CD4-positive, alpha-beta memory T cell (primary cell): ENCODE measurements around the gene NOX3. TPM values are rescaled to one million over a fixed set of nuclear protein-coding genes. Genes with fewer than 3 reads are reported as not detected.

Experiments
- CTCF ChIA-PET: fragments of 350-600 bp; sonication (Branson Sonifier 250); formaldehyde crosslinking; loops from one replicate; lab custom pipeline; 2021; ENCODE audit warnings: inconsistent platforms; ENCODE audit not compliant: partially characterized antibody; lab: Charles Lee
- POLR2A ChIA-PET: fragments of 350-600 bp; sonication (Branson Sonifier 250); formaldehyde crosslinking; loops from one replicate; lab custom pipeline; 2021; ENCODE audit not compliant: partially characterized antibody; lab: Charles Lee
- DNase-seq, 5 donors: peaks; one replicate each; pipeline versions ENCODE4 v3.0.0 to v3.0.0-alpha.2; 2020 to 2022; ENCODE audit warnings: mixed read lengths in 1 of 5
- H3K27ac ChIP-seq: one replicate; pipeline ENCODE4 v1.7.0; 2013; ENCODE audit warnings: low read depth, low read length
- H3K27me3 ChIP-seq: 2 replicates; pipeline ENCODE4 v1.7.0; 2013; ENCODE audit warnings: mild to moderate bottlenecking, low read length, moderate library complexity; ENCODE audit not compliant: insufficient read depth
- H3K36me3 ChIP-seq: 2 replicates; pipeline ENCODE4 v1.7.0; 2013; ENCODE audit warnings: mild to moderate bottlenecking, low read length, moderate library complexity; ENCODE audit not compliant: insufficient read depth
- H3K4me1 ChIP-seq: 2 replicates; pipeline ENCODE4 v1.7.0; 2013; ENCODE audit warnings: mild to moderate bottlenecking, low read length, moderate library complexity; ENCODE audit not compliant: insufficient read depth
- H3K4me3 ChIP-seq, 2 donors: one replicate each; pipeline ENCODE4 v1.7.0; 2013; ENCODE audit warnings: low read length in 2 of 2, mild to moderate bottlenecking in 1 of 2
- H3K9me3 ChIP-seq, 2 donors: one replicate each; pipeline ENCODE4 v1.7.0; 2013; ENCODE audit warnings: low read length in 2 of 2, control low read depth in 1 of 2; ENCODE audit not compliant: control insufficient read depth in 1 of 2
- H3K27ac Mint-ChIP-seq, 7 donors: one replicate each; pipeline ENCODE4 v1.8.0; 2020 to 2021; ENCODE audit warnings: mixed read lengths in 7 of 7, mild to moderate bottlenecking in 6 of 7, inconsistent platforms in 3 of 7, moderate library complexity in 3 of 7
- H3K27me3 Mint-ChIP-seq, 2 donors: one replicate each; pipeline ENCODE4 v1.8.0; 2020 to 2021; ENCODE audit warnings: mixed read lengths in 2 of 2
- H3K36me3 Mint-ChIP-seq, 2 donors: one replicate each; pipeline ENCODE4 v1.8.0; 2020 to 2021; ENCODE audit warnings: mixed read lengths in 2 of 2, inconsistent platforms in 1 of 2, mild to moderate bottlenecking in 1 of 2
- H3K4me1 Mint-ChIP-seq, 4 donors: one replicate each; pipeline ENCODE4 v1.8.0; 2020 to 2021; ENCODE audit warnings: mixed read lengths in 4 of 4, mild to moderate bottlenecking in 1 of 4
- H3K4me3 Mint-ChIP-seq, 8 donors: one replicate each; pipeline ENCODE4 v1.8.0; 2020 to 2021; ENCODE audit warnings: mixed read lengths in 8 of 8, mild to moderate bottlenecking in 7 of 8, moderate library complexity in 6 of 8, inconsistent platforms in 3 of 8
- H3K9me3 Mint-ChIP-seq, 8 donors: one replicate each; pipeline ENCODE4 v1.8.0; 2020 to 2021; ENCODE audit warnings: mixed read lengths in 8 of 8, mild to moderate bottlenecking in 5 of 8, inconsistent platforms in 3 of 8, moderate library complexity in 1 of 8
- intact Hi-C: fragments of 100-400 bp; cut with micrococcal nuclease; formaldehyde crosslinking; loops from one replicate; pipeline ENCODE4 v1.15.1; 2023
- polyA plus RNA-seq, 2 donors: library from polyadenylated mRNA; unstranded; fragments of 300-500 nt; fragmentation: Illumina TruSeq; gene quantifications; one replicate each; pipeline ENCODE4 v1.2.3, GENCODE V29; 2021
- total RNA-seq, 2 experiments: library from RNA; stranded (reverse); gene quantifications; one replicate each; pipeline ENCODE4 v1.2.3, GENCODE V29; 2021

Gene NOX3
- total and polyA plus RNA-seq, 4 experiments from 2014 or later: not detected

GRCh38 chr6:155352130-155352420 lies 103.6 kb downstream of the NOX3 start:
- DNase-seq: no peak
- peaks cover 0 to 51% (median 40%) of the 10 kb centered on the region in 8 donors for H3K9me3 Mint-ChIP-seq
- H3K27ac ChIP-seq: no peak overlapping the region

GRCh38 chr6:155351273-155352129 lies 104.1 kb downstream of the NOX3 start:
- no peaks in the 10 kb centered on the region for H3K36me3 ChIP-seq
- peaks cover 0 to 10% of the 10 kb centered on the region in 2 donors for H3K9me3 ChIP-seq
- Mint-ChIP-seq H3K27me3 (peaks cover 9 to 14% of the 10 kb centered on the region in 2 donors), H3K36me3 (peaks cover 5 to 10% of the 10 kb centered on the region in 2 donors), H3K4me3 (no peak overlapping the region), H3K9me3 (peaks cover 2 to 57% (median 45%) of the 10 kb centered on the region in 8 donors), H3K4me1 (no peaks in the 10 kb centered on the region), H3K27ac (no peak overlapping the region)
- POLR2A ChIA-PET: no interaction called here
- H3K4me1 ChIP-seq: no peaks in the 10 kb centered on the region
- H3K4me3 ChIP-seq: no peak overlapping the region
- H3K27me3 ChIP-seq: no peaks in the 10 kb centered on the region
- CTCF ChIA-PET: interaction anchor here (1.2 kb wide), 1 partner anchor 8 kb away, joined by 3 read pairs; no protein-coding TSS in a partner anchor
- intact Hi-C loops: no loop called here
- DNase-seq: no peak
- no peak overlapping the region for H3K27ac ChIP-seq

More at GRCh38 chr6:155352130-155352420, 103.6 kb downstream of the NOX3 start:
- Histone ChIP-seq H3K36me3 (no peaks in the 10 kb centered on the region), H3K4me1 (no peaks in the 10 kb centered on the region), H3K27me3 (no peaks in the 10 kb centered on the region), H3K4me3 (no peak overlapping the region), H3K9me3 (peaks cover 0 to 10% of the 10 kb centered on the region in 2 donors)
- H3K36me3 Mint-ChIP-seq: peaks cover 5% of the 10 kb centered on the region in 2 donors
- no peak overlapping the region for H3K27ac Mint-ChIP-seq
- H3K4me3 Mint-ChIP-seq: no peak overlapping the region
- CTCF ChIA-PET: interaction anchor here (1.2 kb wide), 1 partner anchor 9 kb away, joined by 3 read pairs; no protein-coding TSS in a partner anchor
- intact Hi-C loops: no loop called here
- H3K4me1 Mint-ChIP-seq: no peaks in the 10 kb centered on the region
- POLR2A ChIA-PET: no interaction called here
- H3K27me3 Mint-ChIP-seq: peaks cover 12 to 13% of the 10 kb centered on the region in 2 donors

GRCh38 chr6:155349956-155350355 lies 105.7 kb downstream of the NOX3 start:
- Mint-ChIP-seq H3K4me1 (no peaks in the 10 kb centered on the region), H3K36me3 (peaks cover 4 to 11% of the 10 kb centered on the region in 2 donors), H3K9me3 (peaks cover 2 to 60% (median 44%) of the 10 kb centered on the region in 8 donors), H3K4me3 (no peak overlapping the region), H3K27me3 (peaks cover 9 to 18% of the 10 kb centered on the region in 2 donors), H3K27ac (no peak overlapping the region)
- H3K4me1 ChIP-seq: no peaks in the 10 kb centered on the region
- POLR2A ChIA-PET: no interaction called here
- DNase-seq: no peak
- no peak overlapping the region for H3K4me3 ChIP-seq
- CTCF ChIA-PET: no interaction called here
- H3K27ac ChIP-seq: no peak overlapping the region
- H3K9me3 ChIP-seq: peaks cover 0 to 10% of the 10 kb centered on the region in 2 donors
- H3K27me3 ChIP-seq: no peaks in the 10 kb centered on the region
- intact Hi-C loops: no loop called here
- H3K36me3 ChIP-seq: no peaks in the 10 kb centered on the region

- Histone ChIP-seq H3K36me3 (no peaks in the 10 kb centered on the region), H3K27ac (no peak overlapping the region), H3K9me3 (peaks cover 0 to 7% of the 10 kb centered on the region in 2 donors), H3K4me1 (no peaks in the 10 kb centered on the region), H3K27me3 (no peaks in the 10 kb centered on the region), H3K4me3 (no peak overlapping the region)
- intact Hi-C loops: no loop called here
- POLR2A ChIA-PET: no interaction called here
- no peak overlapping the region for H3K27ac Mint-ChIP-seq
- CTCF ChIA-PET: no interaction called here
- H3K9me3 Mint-ChIP-seq: peaks cover 2 to 52% (median 37%) of the 10 kb centered on the region in 8 donors
- no peaks in the 10 kb centered on the region for H3K4me1 Mint-ChIP-seq
- H3K27me3 Mint-ChIP-seq: peaks cover 7 to 18% of the 10 kb centered on the region in 2 donors
- no peak for DNase-seq
- no peak overlapping the region for H3K4me3 Mint-ChIP-seq
- H3K36me3 Mint-ChIP-seq: peaks cover under 1 to 10% of the 10 kb centered on the region in 2 donors
Measured at GRCh38 chr6:155349129-155349528, 106.5 kb downstream of the NOX3 start.

GRCh38 chr6:155347800-155348199 lies 107.8 kb downstream of the NOX3 start:
- peaks cover 6 to 18% of the 10 kb centered on the region in 2 donors for H3K27me3 Mint-ChIP-seq
- DNase-seq: no peak
- Histone ChIP-seq H3K36me3 (no peaks in the 10 kb centered on the region), H3K4me3 (no peak overlapping the region), H3K27ac (no peak overlapping the region), H3K27me3 (no peaks in the 10 kb centered on the region), H3K4me1 (no peaks in the 10 kb centered on the region), H3K9me3 (no peaks in the 10 kb centered on the region)
- H3K9me3 Mint-ChIP-seq: peaks cover 2 to 43% (median 30%) of the 10 kb centered on the region in 8 donors
- H3K36me3 Mint-ChIP-seq: peaks cover 0 to 10% of the 10 kb centered on the region in 2 donors
- POLR2A ChIA-PET: no interaction called here
- H3K4me1 Mint-ChIP-seq: no peaks in the 10 kb centered on the region
- H3K27ac Mint-ChIP-seq: no peak overlapping the region
- intact Hi-C loops: no loop called here
- CTCF ChIA-PET: no interaction called here
- no peak overlapping the region for H3K4me3 Mint-ChIP-seq

GRCh38 chr6:155346957-155347356 lies 108.7 kb downstream of the NOX3 start:
- H3K9me3 ChIP-seq: no peaks in the 10 kb centered on the region
- H3K27ac Mint-ChIP-seq: no peak overlapping the region
- intact Hi-C loops: no loop called here
- no peak overlapping the region for H3K27ac ChIP-seq
- peaks cover 2 to 42% (median 27%) of the 10 kb centered on the region in 8 donors for H3K9me3 Mint-ChIP-seq
- no peak overlapping the region for H3K4me3 ChIP-seq
- ChIA-PET CTCF (no interaction called here), POLR2A (no interaction called here)
- no peaks in the 10 kb centered on the region for H3K4me1 Mint-ChIP-seq
- no peaks in the 10 kb centered on the region for H3K27me3 ChIP-seq
- no peak overlapping the region for H3K4me3 Mint-ChIP-seq
- peaks cover 0 to 10% of the 10 kb centered on the region in 2 donors for H3K36me3 Mint-ChIP-seq
- no peaks in the 10 kb centered on the region for H3K4me1 ChIP-seq
- H3K36me3 ChIP-seq: no peaks in the 10 kb centered on the region
- no peak for DNase-seq
- H3K27me3 Mint-ChIP-seq: peaks cover 4 to 16% of the 10 kb centered on the region in 2 donors
